ENCODE measurements around the gene PLD2. TPM values are rescaled to one million over a fixed set of nuclear protein-coding genes. Genes with fewer than 3 reads are reported as not detected.

The PLD2 gene
- total RNA-seq, 1 donor from 2014 or later, result 81.0 TPM

DNA sequence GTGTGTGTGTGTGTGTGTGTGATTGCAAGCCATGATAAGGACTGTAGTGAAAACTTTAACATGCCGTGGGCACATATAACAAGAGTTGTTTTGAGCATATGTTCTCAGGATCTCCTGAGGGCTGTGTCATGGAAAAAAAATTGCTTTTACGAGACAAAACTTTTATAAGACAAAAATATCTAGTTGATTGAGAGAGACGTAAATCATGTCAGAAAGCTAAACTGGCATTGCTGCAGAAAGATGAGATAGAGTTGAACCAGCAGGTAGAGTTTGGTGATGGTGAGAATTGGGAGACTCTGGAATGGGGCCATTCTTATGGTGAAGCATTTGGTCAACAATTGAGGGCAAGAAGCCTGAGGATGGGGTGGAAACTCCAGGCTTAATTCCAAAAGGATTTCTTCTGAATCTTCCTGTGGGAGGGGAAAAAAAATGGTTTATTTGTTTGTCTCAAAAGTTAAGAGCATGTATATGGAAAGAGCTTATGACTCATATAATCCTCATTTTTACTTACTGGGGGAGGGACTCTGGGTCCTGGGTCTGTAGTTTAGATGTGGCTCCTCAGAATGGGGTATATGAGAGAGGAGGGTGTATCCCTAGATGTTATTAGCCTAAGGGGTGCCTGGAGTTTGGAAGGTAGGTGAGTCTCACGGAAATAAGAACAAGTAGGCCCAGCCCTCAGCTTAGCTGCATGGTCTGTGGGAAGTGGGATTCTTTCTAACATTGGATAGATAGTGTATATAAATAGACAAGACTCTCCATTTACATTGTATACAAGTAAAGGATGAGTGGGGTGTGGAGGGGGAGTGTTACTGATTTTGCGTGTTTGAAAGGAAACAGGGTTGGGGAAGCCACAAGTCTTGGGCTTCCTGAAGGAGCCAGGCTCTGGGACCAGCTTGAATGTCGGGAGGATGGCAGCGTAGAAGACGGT is 33.3 kb downstream of the PLD2 start:
- Mint-ChIP-seq H3K27ac (peak overlapping the region; percentile 80), H3K4me3 (ENCODE audit: low read depth) (no peak overlapping the region)

GRCh38 chr17:4840893-4841242 is 33.9 kb downstream of the PLD2 start:
- Mint-ChIP-seq H3K4me1 (ENCODE audit: low read depth) (peaks cover 19% of the 10 kb centered on the region), H3K36me3 (ENCODE audit: insufficient read depth) (peaks cover 5% of the 10 kb centered on the region), H3K27me3 (no peaks in the 10 kb centered on the region), H3K4me3 (ENCODE audit: low read depth) (no peak overlapping the region), H3K27ac (peak overlapping the region; percentile 80), H3K9me3 (ENCODE audit: low read depth) (no peaks in the 10 kb centered on the region)
- no peak for TF ChIP-seq CTCF (IDR thresholded peaks at IDR 0.05; ENCODE audit: unreplicated experiment)
- DNase-seq (ENCODE audit: low spot score, unreplicated experiment), result no peak

More for the DNA sequence above, 33.3 kb downstream of the PLD2 start:
- Mint-ChIP-seq H3K36me3 (ENCODE audit: insufficient read depth) (peaks cover 5% of the 10 kb centered on the region), H3K27me3 (no peaks in the 10 kb centered on the region), H3K9me3 (ENCODE audit: low read depth) (no peaks in the 10 kb centered on the region), H3K4me1 (ENCODE audit: low read depth) (peaks cover 23% of the 10 kb centered on the region)
- TF ChIP-seq CTCF (IDR thresholded peaks at IDR 0.05; ENCODE audit: unreplicated experiment), result no peak
- no peak for DNase-seq (ENCODE audit: low spot score, unreplicated experiment)

GRCh38 chr17:4842376-4842775 is 35.4 kb downstream of the PLD2 start:
- no peaks in the 10 kb centered on the region for H3K9me3 Mint-ChIP-seq (ENCODE audit: low read depth)
- TF ChIP-seq CTCF (IDR thresholded peaks at IDR 0.05; ENCODE audit: unreplicated experiment), result no peak
- peaks cover 5% of the 10 kb centered on the region for H3K36me3 Mint-ChIP-seq (ENCODE audit: insufficient read depth)
- peaks cover 13% of the 10 kb centered on the region for H3K4me1 Mint-ChIP-seq (ENCODE audit: low read depth)
- no peak for DNase-seq (ENCODE audit: low spot score, unreplicated experiment)
- no peaks in the 10 kb centered on the region for H3K27me3 Mint-ChIP-seq
- H3K27ac Mint-ChIP-seq, result no peak overlapping the region
- H3K4me3 Mint-ChIP-seq (ENCODE audit: low read depth), result no peak overlapping the region

DNA sequence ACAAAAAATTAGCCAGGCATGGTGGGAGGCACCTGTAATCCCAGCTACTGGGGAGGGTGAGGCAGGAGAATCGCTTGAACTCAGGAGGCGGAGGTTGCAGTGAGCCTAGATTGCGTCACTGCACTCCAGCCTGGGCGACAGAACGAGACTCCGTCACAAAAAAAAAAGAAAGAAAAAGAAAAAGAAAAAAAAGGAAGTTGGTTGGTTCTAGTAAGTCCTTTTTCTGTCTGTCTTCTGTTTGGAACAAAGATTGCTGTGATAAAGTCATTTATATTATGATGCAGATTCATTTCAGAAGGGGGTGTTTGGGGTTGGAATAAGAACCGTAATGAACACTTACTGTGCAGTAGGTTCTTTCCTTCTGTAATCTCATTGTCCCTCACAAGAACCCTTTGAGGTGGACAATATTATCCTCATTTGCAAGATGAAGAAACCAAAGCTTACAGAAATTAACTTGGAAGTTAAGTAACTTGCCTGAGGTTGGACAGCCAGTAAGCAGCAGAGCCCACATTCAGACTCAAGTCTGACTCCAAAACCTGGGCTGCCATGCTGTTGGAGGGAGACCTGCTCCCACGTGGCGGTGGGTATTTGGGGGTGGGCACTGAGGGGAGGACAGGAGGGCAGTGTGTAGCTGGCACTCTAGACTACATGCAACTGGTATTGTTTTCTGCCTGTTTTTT is 36.5 kb downstream of the PLD2 start:
- H3K4me3 Mint-ChIP-seq (ENCODE audit: low read depth), result no peak overlapping the region

More for the DNA sequence above, 36.5 kb downstream of the PLD2 start:
- peaks cover 4% of the 10 kb centered on the region for H3K36me3 Mint-ChIP-seq (ENCODE audit: insufficient read depth)
- H3K27ac Mint-ChIP-seq, result peak overlapping the region; percentile 61
- H3K27me3 Mint-ChIP-seq, result no peaks in the 10 kb centered on the region
- TF ChIP-seq CTCF (IDR thresholded peaks at IDR 0.05; ENCODE audit: unreplicated experiment), result no peak
- peaks cover 16% of the 10 kb centered on the region for H3K4me1 Mint-ChIP-seq (ENCODE audit: low read depth)
- no peak for DNase-seq (ENCODE audit: low spot score, unreplicated experiment)
- H3K9me3 Mint-ChIP-seq (ENCODE audit: low read depth), result no peaks in the 10 kb centered on the region

Measured in progenitor cell of endocrine pancreas (in vitro differentiated cells).